ENCODE measurements around the gene MAP3K13. TPM values are rescaled to one million over a fixed set of nuclear protein-coding genes. Genes with fewer than 3 reads are reported as not detected.

MAP3K13 gene
- total RNA-seq, 3 donors from 2014 or later, result 9.1 to 34.7 (median 23.9) TPM

GRCh38 chr3:185519021-185519420, 156.1 kb downstream of the MAP3K13 start:
- intact Hi-C loops (cut with DNase I; ENCODE audit: low total_unique reads), result no loop called here

DNA sequence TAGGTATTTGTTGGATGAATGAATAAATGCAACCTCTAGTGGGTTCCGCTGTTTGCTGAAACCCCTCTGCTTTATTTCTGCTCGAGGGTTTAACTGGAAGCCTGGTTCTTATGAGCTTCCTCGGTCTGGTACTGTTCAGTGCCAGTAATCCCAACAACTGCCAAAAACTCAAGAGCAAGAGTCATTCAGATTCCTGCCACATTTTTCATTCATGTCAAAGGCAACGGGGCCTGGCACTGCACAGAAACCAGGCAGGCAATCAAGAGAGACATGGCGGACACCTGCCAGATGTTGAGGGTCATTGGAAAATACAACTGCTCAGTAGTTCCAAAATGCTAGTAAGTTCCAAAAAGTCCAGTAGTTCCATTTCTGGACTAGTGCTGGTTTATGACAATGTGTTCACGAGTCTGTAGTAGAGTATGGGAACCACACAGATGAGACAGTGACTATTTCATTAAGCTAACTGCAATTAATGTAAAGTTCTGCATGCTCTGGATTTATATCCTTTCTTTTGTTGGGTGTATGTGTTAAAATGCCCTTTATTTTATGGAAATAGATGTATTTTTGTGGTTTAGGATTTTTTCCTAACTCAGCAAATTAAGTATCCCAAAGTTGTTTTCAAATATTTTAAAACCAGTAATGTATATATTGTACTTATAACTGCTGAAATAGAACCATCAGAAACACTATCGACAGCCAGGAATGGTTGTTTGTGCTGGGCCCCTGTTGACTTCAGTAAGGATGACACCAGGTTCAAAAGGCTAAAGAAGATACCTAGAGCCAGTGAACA, 158.6 kb downstream of the MAP3K13 start:
- no peak overlapping the region for H3K4me3 ChIP-seq
- H3K9me3 ChIP-seq, result no peaks in the 10 kb centered on the region
- no peaks in the 10 kb centered on the region for H3K27me3 ChIP-seq
- intact Hi-C loops (cut with DNase I; ENCODE audit: low total_unique reads), result no loop called here
- no peaks in the 10 kb centered on the region for H3K4me1 ChIP-seq
- no peaks in the 10 kb centered on the region for H3K36me3 ChIP-seq
- no peak for DNase-seq (ENCODE audit: low spot score in 2 of 2)
- TF ChIP-seq CTCF (IDR thresholded peaks at IDR 0.05), result no peak
- no peak for TF ChIP-seq POLR2AphosphoS5 (IDR thresholded peaks at IDR 0.05)
- no peak for TF ChIP-seq POLR2A (IDR thresholded peaks at IDR 0.05)
- H3K27ac ChIP-seq, result no peak overlapping the region

More at GRCh38 chr3:185519021-185519420, 156.1 kb downstream of the MAP3K13 start:
- Histone ChIP-seq H3K4me3 (no peak overlapping the region), H3K36me3 (no peaks in the 10 kb centered on the region), H3K27ac (no peak overlapping the region), H3K4me1 (no peaks in the 10 kb centered on the region), H3K9me3 (no peaks in the 10 kb centered on the region), H3K27me3 (no peaks in the 10 kb centered on the region)
- no peak for TF ChIP-seq POLR2A (IDR thresholded peaks at IDR 0.05)
- TF ChIP-seq POLR2AphosphoS5 (IDR thresholded peaks at IDR 0.05), result no peak
- TF ChIP-seq CTCF (IDR thresholded peaks at IDR 0.05), result no peak
- DNase-seq (ENCODE audit: low spot score in 2 of 2), result no peak

GRCh38 chr3:185526349-185526951, 163.5 kb downstream of the MAP3K13 start:
- no peak for DNase-seq (ENCODE audit: low spot score in 2 of 2)
- no peaks in the 10 kb centered on the region for H3K9me3 ChIP-seq
- intact Hi-C loops (cut with DNase I; ENCODE audit: low total_unique reads), result no loop called here
- H3K27me3 ChIP-seq, result no peaks in the 10 kb centered on the region
- H3K4me1 ChIP-seq, result no peaks in the 10 kb centered on the region
- no peak overlapping the region for H3K4me3 ChIP-seq
- no peak for TF ChIP-seq POLR2AphosphoS5 (IDR thresholded peaks at IDR 0.05)
- TF ChIP-seq POLR2A (IDR thresholded peaks at IDR 0.05), result no peak
- no peak for TF ChIP-seq CTCF (IDR thresholded peaks at IDR 0.05)
- H3K36me3 ChIP-seq, result no peaks in the 10 kb centered on the region
- H3K27ac ChIP-seq, result no peak overlapping the region

DNA sequence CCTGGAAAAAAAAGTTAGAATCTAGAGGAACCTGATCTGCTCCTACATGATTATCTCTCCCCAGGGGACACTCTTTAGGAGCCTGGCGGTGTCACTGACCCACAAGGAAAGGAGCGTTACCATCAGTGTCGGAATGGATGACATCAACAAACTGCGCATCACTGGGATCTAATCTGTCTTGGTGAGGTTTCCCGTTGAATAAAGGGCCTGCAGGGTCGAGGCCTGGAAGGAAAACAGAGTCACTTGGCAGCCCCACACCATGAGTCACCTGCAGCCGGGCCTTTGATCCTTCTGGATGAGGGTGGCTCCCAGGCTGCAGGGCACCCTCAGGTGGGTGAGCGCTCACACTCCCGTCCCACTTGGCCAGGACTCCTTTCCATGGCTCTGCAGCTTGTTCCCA, 164.4 kb downstream of the MAP3K13 start:
- no peak for DNase-seq (ENCODE audit: low spot score in 2 of 2)
- no peaks in the 10 kb centered on the region for H3K27me3 ChIP-seq
- no peak for TF ChIP-seq POLR2A (IDR thresholded peaks at IDR 0.05)
- TF ChIP-seq CTCF (IDR thresholded peaks at IDR 0.05), result no peak
- TF ChIP-seq POLR2AphosphoS5 (IDR thresholded peaks at IDR 0.05), result no peak
- no peaks in the 10 kb centered on the region for H3K36me3 ChIP-seq
- no peak overlapping the region for H3K4me3 ChIP-seq
- intact Hi-C loops (cut with DNase I; ENCODE audit: low total_unique reads), result no loop called here
- H3K27ac ChIP-seq, result no peak overlapping the region
- H3K9me3 ChIP-seq, result no peaks in the 10 kb centered on the region
- no peaks in the 10 kb centered on the region for H3K4me1 ChIP-seq

GRCh38 chr3:185528532-185528931, 165.6 kb downstream of the MAP3K13 start:
- intact Hi-C loops (cut with DNase I; ENCODE audit: low total_unique reads), result no loop called here
- no peak for DNase-seq (ENCODE audit: low spot score in 2 of 2)

More at GRCh38 chr3:185528532-185528931, 165.6 kb downstream of the MAP3K13 start:
- Histone ChIP-seq H3K36me3 (no peaks in the 10 kb centered on the region), H3K9me3 (no peaks in the 10 kb centered on the region), H3K4me3 (no peak overlapping the region), H3K4me1 (no peaks in the 10 kb centered on the region), H3K27ac (no peak overlapping the region), H3K27me3 (no peaks in the 10 kb centered on the region)
- TF ChIP-seq POLR2A (IDR thresholded peaks at IDR 0.05) (no peak), POLR2AphosphoS5 (IDR thresholded peaks at IDR 0.05) (no peak), CTCF (IDR thresholded peaks at IDR 0.05) (no peak)
